Measurements from ENCODE around the gene BRSK2. TPM values are rescaled to one million over a fixed set of nuclear protein-coding genes. Genes with fewer than 3 reads are reported as not detected.

BRSK2 gene
- total and polyA plus RNA-seq, 4 experiments from 2014 or later = 0.18 to 0.47 (median 0.32) TPM

GRCh38 chr11:1389103-1389931 is 417 bp upstream of the BRSK2 start:
- peak overlapping the region; percentile 61 for H3K27ac ChIP-seq (ENCODE audit: low read depth, low read length)
- H3K4me1 ChIP-seq (ENCODE audit: insufficient read depth, low read length) = peaks cover 9% of the 10 kb centered on the region
- peak; percentile 97 to 98 (median 98) for DNase-seq
- Mint-ChIP-seq H3K36me3 (no peaks in the 10 kb centered on the region), H3K4me3 (peak overlapping the region; percentile 61 to 86 (median 80)), H3K9me3 (peaks cover 0 to 2% (median 0%) of the 10 kb centered on the region in 8 donors), H3K27me3 (peaks cover 13 to 20% of the 10 kb centered on the region in 2 donors), H3K4me1 (peaks cover 6 to 29% (median 12%) of the 10 kb centered on the region in 4 donors), H3K27ac (peak overlapping the region in 4 of 7 donors; percentile 18 to 59 (median 46))
- peaks cover 8% of the 10 kb centered on the region for H3K27me3 ChIP-seq (ENCODE audit: insufficient read depth, low read length)
- CTCF ChIA-PET (ENCODE audit: partially characterized antibody) = interaction anchor here (0.9 to 1.2 kb wide), 2 partner anchors 8 to 126 kb away, joined by 3 to 4 read pairs; no protein-coding TSS in a partner anchor
- H3K9me3 ChIP-seq (ENCODE audit: control insufficient read depth in 1 of 2, low read length in 2 of 2) = no peaks in the 10 kb centered on the region
- peak overlapping the region in 1 of 2 donors; percentile 58 for H3K4me3 ChIP-seq (ENCODE audit: low read length in 2 of 2)
- POLR2A ChIA-PET (ENCODE audit: partially characterized antibody) = interaction anchor here (1.9 to 3.4 kb wide), 2 partner anchors 79 to 127 kb away, joined by 12 to 21 read pairs; partner anchors contain the start of gene TOLLIP
- intact Hi-C loops (cut with micrococcal nuclease) = loop anchor here (1.0 to 5.0 kb wide), 3 partner anchors 80 to 692 kb away; partner anchors contain the start of genes DEAF1, TMEM80 and TOLLIP
- no peaks in the 10 kb centered on the region for H3K36me3 ChIP-seq (ENCODE audit: insufficient read depth, low read length)

- no peaks in the 10 kb centered on the region for H3K36me3 Mint-ChIP-seq
- Histone ChIP-seq H3K27ac (ENCODE audit: low read depth, low read length) (no peak overlapping the region), H3K36me3 (ENCODE audit: insufficient read depth, low read length) (no peaks in the 10 kb centered on the region), H3K9me3 (ENCODE audit: control insufficient read depth in 1 of 2, low read length in 2 of 2) (no peaks in the 10 kb centered on the region), H3K4me3 (ENCODE audit: low read length in 2 of 2) (no peak overlapping the region), H3K4me1 (ENCODE audit: insufficient read depth, low read length) (peaks cover 9% of the 10 kb centered on the region), H3K27me3 (ENCODE audit: insufficient read depth, low read length) (peaks cover 8% of the 10 kb centered on the region)
- no peak for DNase-seq
- H3K4me1 Mint-ChIP-seq = peaks cover 4 to 20% (median 9%) of the 10 kb centered on the region in 4 donors
- CTCF ChIA-PET (ENCODE audit: partially characterized antibody) = no interaction called here
- H3K27ac Mint-ChIP-seq = no peak overlapping the region
- H3K4me3 Mint-ChIP-seq = peak overlapping the region in 2 of 8 donors; percentile 53 to 58
- H3K9me3 Mint-ChIP-seq = peaks cover 0 to 2% (median 0%) of the 10 kb centered on the region in 8 donors
- POLR2A ChIA-PET (ENCODE audit: partially characterized antibody) = interaction anchor here (3.4 kb wide), 1 partner anchor 81 kb away, joined by 21 read pairs; the partner anchor contains the start of gene TOLLIP
- intact Hi-C loops (cut with micrococcal nuclease) = no loop called here
- peaks cover 13 to 20% of the 10 kb centered on the region in 2 donors for H3K27me3 Mint-ChIP-seq
These were observed 933 bp downstream of the BRSK2 start for GRCh38 chr11:1390569-1391164.

- Mint-ChIP-seq H3K27ac (peak overlapping the region in 1 of 7 donors; percentile 68), H3K36me3 (no peaks in the 10 kb centered on the region)
- CTCF ChIA-PET (ENCODE audit: partially characterized antibody) = no interaction called here
These were observed 1.7 kb downstream of the BRSK2 start for GRCh38 chr11:1391165-1392075.

GRCh38 chr11:1392111-1392510 is 2.4 kb downstream of the BRSK2 start:
- intact Hi-C loops (cut with micrococcal nuclease) = no loop called here
- DNase-seq = no peak
- H3K27me3 ChIP-seq (ENCODE audit: insufficient read depth, low read length) = peaks cover 8% of the 10 kb centered on the region

More at GRCh38 chr11:1391165-1392075, 1.7 kb downstream of the BRSK2 start:
- H3K27me3 Mint-ChIP-seq = peaks cover 13 to 20% of the 10 kb centered on the region in 2 donors
- intact Hi-C loops (cut with micrococcal nuclease) = no loop called here
- no peak overlapping the region for H3K4me3 ChIP-seq (ENCODE audit: low read length in 2 of 2)
- POLR2A ChIA-PET (ENCODE audit: partially characterized antibody) = interaction anchor here (3.4 kb wide), 1 partner anchor 81 kb away, joined by 21 read pairs; the partner anchor contains the start of gene TOLLIP
- DNase-seq = no peak
- no peaks in the 10 kb centered on the region for H3K9me3 ChIP-seq (ENCODE audit: control insufficient read depth in 1 of 2, low read length in 2 of 2)
- H3K36me3 ChIP-seq (ENCODE audit: insufficient read depth, low read length) = no peaks in the 10 kb centered on the region
- H3K27me3 ChIP-seq (ENCODE audit: insufficient read depth, low read length) = peaks cover 8% of the 10 kb centered on the region
- peak overlapping the region; percentile 4 to 64 (median 50) for H3K4me3 Mint-ChIP-seq
- no peak overlapping the region for H3K27ac ChIP-seq (ENCODE audit: low read depth, low read length)
- H3K9me3 Mint-ChIP-seq = peaks cover 0 to 2% (median 0%) of the 10 kb centered on the region in 8 donors
- H3K4me1 ChIP-seq (ENCODE audit: insufficient read depth, low read length) = peaks cover 9% of the 10 kb centered on the region
- peaks cover 4 to 20% (median 9%) of the 10 kb centered on the region in 4 donors for H3K4me1 Mint-ChIP-seq

GRCh38 chr11:1392561-1392960 is 2.8 kb downstream of the BRSK2 start:
- H3K27me3 ChIP-seq (ENCODE audit: insufficient read depth, low read length) = peaks cover 8% of the 10 kb centered on the region
- intact Hi-C loops (cut with micrococcal nuclease) = no loop called here
- no peaks in the 10 kb centered on the region for H3K9me3 ChIP-seq (ENCODE audit: control insufficient read depth in 1 of 2, low read length in 2 of 2)
- Mint-ChIP-seq H3K9me3 (peaks cover 0 to 2% (median 0%) of the 10 kb centered on the region in 8 donors), H3K27ac (no peak overlapping the region), H3K27me3 (peaks cover 13 to 20% of the 10 kb centered on the region in 2 donors), H3K4me1 (peaks cover 3 to 10% (median 7%) of the 10 kb centered on the region in 4 donors), H3K36me3 (no peaks in the 10 kb centered on the region), H3K4me3 (no peak overlapping the region)
- no peak for DNase-seq
- no peak overlapping the region for H3K27ac ChIP-seq (ENCODE audit: low read depth, low read length)
- no peaks in the 10 kb centered on the region for H3K36me3 ChIP-seq (ENCODE audit: insufficient read depth, low read length)
- CTCF ChIA-PET (ENCODE audit: partially characterized antibody) = no interaction called here
- POLR2A ChIA-PET (ENCODE audit: partially characterized antibody) = no interaction called here
- no peak overlapping the region for H3K4me3 ChIP-seq (ENCODE audit: low read length in 2 of 2)
- H3K4me1 ChIP-seq (ENCODE audit: insufficient read depth, low read length) = peaks cover 9% of the 10 kb centered on the region

More at GRCh38 chr11:1392111-1392510, 2.4 kb downstream of the BRSK2 start:
- Histone ChIP-seq H3K4me3 (ENCODE audit: low read length in 2 of 2) (no peak overlapping the region), H3K4me1 (ENCODE audit: insufficient read depth, low read length) (peaks cover 9% of the 10 kb centered on the region), H3K27ac (ENCODE audit: low read depth, low read length) (no peak overlapping the region), H3K9me3 (ENCODE audit: control insufficient read depth in 1 of 2, low read length in 2 of 2) (no peaks in the 10 kb centered on the region), H3K36me3 (ENCODE audit: insufficient read depth, low read length) (no peaks in the 10 kb centered on the region)
- Mint-ChIP-seq H3K9me3 (peaks cover 0 to 2% (median 0%) of the 10 kb centered on the region in 8 donors), H3K27ac (peak overlapping the region in 1 of 7 donors; percentile 68), H3K4me1 (peaks cover 4 to 15% (median 9%) of the 10 kb centered on the region in 4 donors), H3K27me3 (peaks cover 13 to 20% of the 10 kb centered on the region in 2 donors), H3K4me3 (peak overlapping the region in 4 of 8 donors; percentile 4 to 58 (median 26)), H3K36me3 (no peaks in the 10 kb centered on the region)
- ChIA-PET CTCF (ENCODE audit: partially characterized antibody) (no interaction called here), POLR2A (ENCODE audit: partially characterized antibody) (no interaction called here)

GRCh38 chr11:1393038-1393710 is 3.4 kb downstream of the BRSK2 start:
- Histone ChIP-seq H3K27me3 (ENCODE audit: insufficient read depth, low read length) (peaks cover 8% of the 10 kb centered on the region), H3K36me3 (ENCODE audit: insufficient read depth, low read length) (no peaks in the 10 kb centered on the region), H3K4me1 (ENCODE audit: insufficient read depth, low read length) (peaks cover 9% of the 10 kb centered on the region), H3K27ac (ENCODE audit: low read depth, low read length) (no peak overlapping the region), H3K4me3 (ENCODE audit: low read length in 2 of 2) (no peak overlapping the region), H3K9me3 (ENCODE audit: control insufficient read depth in 1 of 2, low read length in 2 of 2) (no peaks in the 10 kb centered on the region)
- Mint-ChIP-seq H3K4me1 (peaks cover 3 to 6% (median 5%) of the 10 kb centered on the region in 4 donors), H3K27ac (peak overlapping the region in 1 of 7 donors; percentile 71), H3K4me3 (no peak overlapping the region), H3K36me3 (no peaks in the 10 kb centered on the region), H3K27me3 (peaks cover 13 to 20% of the 10 kb centered on the region in 2 donors), H3K9me3 (peaks cover 0 to 2% (median 0%) of the 10 kb centered on the region in 8 donors)
- no peak for DNase-seq
- CTCF ChIA-PET (ENCODE audit: partially characterized antibody) = no interaction called here
- intact Hi-C loops (cut with micrococcal nuclease) = no loop called here
- POLR2A ChIA-PET (ENCODE audit: partially characterized antibody) = no interaction called here
